ENCODE measurements around the gene VPS54.

DNA sequence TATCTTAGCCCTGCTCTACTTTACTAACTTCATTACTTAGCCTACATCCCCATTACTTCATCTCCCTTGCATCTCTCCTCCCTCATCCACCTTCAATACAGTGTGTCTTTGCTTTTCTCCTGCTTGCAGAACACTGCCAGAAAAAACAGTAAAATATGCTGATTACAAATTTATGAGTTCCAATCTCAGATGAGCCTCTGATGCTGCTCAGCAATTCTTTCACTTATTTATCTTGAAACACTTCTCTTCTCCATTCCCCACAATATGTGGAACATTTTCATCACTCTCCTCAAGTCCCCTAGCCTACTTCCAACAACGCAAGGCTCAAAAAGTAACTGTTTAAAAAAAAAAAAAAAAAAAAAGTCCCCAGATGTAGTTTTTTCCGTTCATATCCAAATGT lies 7.1 kb downstream of the VPS54 start:
- TF ChIP-seq CTCF (IDR thresholded peaks at IDR 0.05; ENCODE audit: insufficient read depth, low read length, poor library complexity, severe bottlenecking), result no peak
- no peak for TF ChIP-seq EZH2phosphoT487 (conservative IDR thresholded peaks at IDR 0.05; ENCODE audit: low read length)

All from SU-DHL-6 (cell line).